Activated CD8-positive, alpha-beta memory T cell treated with anti-CD3 and anti-CD28 coated beads for 36 hours (primary cell): Measurements from ENCODE around the gene GINS2. TPM values are rescaled to one million over a fixed set of nuclear protein-coding genes. Genes with fewer than 3 reads are reported as not detected.

Source experiments
- total RNA-seq, 2 experiments: library from RNA; stranded (reverse); gene quantifications; one replicate each; pipeline ENCODE4 v1.2.3, GENCODE V29; 2021

GINS2 gene
- total RNA-seq, 2 experiments from 2014 or later, result 75.6 to 79.0 TPM

Other genes starting within 250 kb of the GINS2 start
- 10 to 100 TPM; 29.6 to 30.0 TPM for gene GSE1, start 75.6 kb downstream of the GINS2 start, total RNA-seq
- gene C16orf74, start 62.1 kb upstream of the GINS2 start, total RNA-seq, result under 1 TPM in 1 of 2 experiments, not detected in 1; 0.34 TPM
- gene EMC8, start 110.6 kb upstream of the GINS2 start, total RNA-seq, result 10 to 100 TPM; 47.3 to 50.7 TPM
- 100 to 1,000 TPM; 451 to 479 TPM for gene COX4I1, start 110.7 kb upstream of the GINS2 start, total RNA-seq
- 10 to 100 TPM; 60.3 to 61.3 TPM for gene IRF8, start 210.2 kb upstream of the GINS2 start, total RNA-seq